HG03196 (cell line): Measurements from ENCODE around the gene CHST11.

Source experiments
- ATAC-seq: cut with Tn5 transposase; IDR thresholded peaks from one replicate; pipeline ENCODE4 v1.9.1; 2021; ENCODE audit not compliant: unreplicated experiment

Gene CHST11

GRCh38 chr12:104748356-104748755 is 291.6 kb downstream of the CHST11 start:
- ATAC-seq = no peak

DNA sequence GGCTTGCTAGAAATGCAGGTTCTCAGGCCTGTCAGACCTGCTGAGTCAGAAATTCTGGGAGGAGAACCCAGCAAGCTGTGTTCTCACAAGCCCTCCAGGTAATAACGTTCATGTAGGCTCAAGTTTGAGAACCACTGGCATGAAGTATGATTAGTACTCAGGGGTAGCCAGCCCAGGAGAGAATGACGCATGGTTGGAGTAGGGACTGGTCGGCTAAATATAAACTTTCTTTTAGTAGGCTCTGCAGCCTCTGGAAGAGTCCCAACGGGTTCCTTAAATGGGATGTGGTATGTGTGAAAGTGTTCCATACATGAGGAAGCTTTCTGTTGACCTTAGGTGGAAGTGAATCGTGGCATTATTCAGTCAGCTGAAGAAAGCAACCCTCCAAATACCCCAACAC is 292.0 kb downstream of the CHST11 start:
- ATAC-seq = no peak

DNA sequence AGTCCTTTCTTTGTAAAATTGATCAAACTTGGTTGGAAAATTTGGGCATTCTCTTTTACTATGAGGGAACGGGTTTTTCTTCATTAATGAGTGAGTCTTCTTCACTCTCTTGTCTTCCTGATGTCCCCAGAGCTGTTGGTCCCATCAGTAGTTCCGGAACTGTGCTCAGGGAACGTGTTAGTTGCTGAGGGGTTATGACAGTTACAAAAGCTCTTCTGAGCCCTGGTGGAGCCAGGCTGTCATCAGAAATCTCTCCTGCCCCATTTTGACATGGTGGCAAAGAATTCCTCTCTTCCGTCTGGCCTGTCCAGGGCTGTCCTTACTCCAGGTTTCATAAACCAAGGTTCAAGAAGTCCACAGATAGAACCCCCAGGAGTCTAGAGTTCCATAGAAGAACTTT is 292.8 kb downstream of the CHST11 start:
- no peak for ATAC-seq

DNA sequence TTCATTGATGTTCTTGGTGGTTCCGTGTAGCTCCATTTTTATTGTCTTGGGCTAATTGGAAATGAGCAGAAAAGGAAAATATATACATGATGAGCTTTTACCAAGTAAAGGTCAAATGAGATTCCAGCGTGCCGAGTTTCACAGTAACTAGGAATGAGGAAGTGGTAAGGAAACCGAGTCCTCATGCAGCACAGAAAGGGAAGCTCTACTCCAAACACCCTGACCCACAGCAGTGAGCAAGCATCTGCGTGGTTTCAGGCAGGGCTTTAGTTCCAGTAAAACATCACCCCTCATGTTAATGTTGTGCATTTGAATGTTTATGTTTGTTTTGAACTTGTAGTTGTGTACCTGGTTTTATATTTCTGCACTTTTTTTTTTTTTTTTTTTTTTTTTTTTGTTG is 293.3 kb downstream of the CHST11 start:
- ATAC-seq = peak; percentile 49

DNA sequence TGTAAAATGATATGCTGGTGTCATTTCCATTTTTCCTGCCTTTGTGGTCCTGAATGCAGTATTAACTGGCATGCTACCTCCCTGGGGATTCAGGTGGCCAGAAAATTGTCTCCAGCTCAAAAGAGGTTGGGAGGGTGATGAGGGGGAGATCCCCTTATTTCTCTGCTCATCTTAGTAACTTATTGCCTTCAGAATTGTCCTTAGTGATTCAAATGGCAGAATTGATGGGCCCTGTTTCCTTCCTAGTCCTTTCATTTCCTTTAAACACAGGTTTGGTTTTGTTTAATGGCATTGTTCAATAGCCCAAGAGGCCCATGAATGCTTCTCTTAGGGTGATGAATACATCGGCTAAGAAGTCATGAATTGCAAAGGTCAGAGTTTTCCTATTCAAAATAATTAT is 294.4 kb downstream of the CHST11 start:
- ATAC-seq = peak; percentile 31

DNA sequence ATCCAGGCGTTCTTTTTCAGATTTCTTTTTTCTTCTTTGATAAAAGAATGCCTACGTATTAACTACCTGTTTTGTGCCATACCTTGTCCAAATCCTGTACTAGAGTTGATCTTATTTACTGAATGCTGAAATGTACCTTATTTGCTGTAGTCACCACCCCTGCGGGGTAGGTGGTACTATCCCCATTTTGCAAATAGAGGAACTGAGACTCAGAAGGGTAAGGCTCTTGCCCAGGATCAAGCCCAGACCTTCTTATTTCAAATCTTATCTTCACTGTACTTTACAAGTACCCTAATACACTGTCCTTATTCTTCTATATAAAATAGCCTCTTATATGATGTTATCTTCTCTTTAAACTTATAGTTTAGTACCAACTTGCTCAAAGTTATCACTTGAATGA is 294.8 kb downstream of the CHST11 start:
- peak; percentile 74 for ATAC-seq

DNA sequence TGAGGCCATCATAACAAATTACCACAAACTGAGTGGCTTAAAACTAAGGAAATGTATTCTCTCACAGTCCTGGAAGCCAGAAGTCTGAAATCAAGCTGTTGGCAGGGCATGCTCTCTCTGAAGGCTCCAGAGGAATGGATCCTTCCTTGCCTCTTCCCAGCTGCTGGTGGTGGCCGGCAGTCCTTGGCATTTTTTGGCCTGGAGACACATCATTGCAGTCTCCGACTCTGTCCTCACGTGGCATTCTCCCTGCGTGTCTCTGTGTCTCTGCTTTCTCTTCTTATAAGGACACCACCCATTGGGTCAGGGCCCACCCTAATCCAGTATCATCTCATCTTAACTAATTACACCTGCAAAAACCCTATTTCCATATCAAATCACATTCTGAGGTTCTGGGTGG is 295.3 kb downstream of the CHST11 start:
- ATAC-seq = no peak

- ATAC-seq = no peak
Measured at GRCh38 chr12:104752881-104753280, 296.1 kb downstream of the CHST11 start.

- ATAC-seq = no peak
Measured at GRCh38 chr12:104756901-104757300, 300.2 kb downstream of the CHST11 start.

- no peak for ATAC-seq
Measured at GRCh38 chr12:104758771-104759170, 302.0 kb downstream of the CHST11 start.

DNA sequence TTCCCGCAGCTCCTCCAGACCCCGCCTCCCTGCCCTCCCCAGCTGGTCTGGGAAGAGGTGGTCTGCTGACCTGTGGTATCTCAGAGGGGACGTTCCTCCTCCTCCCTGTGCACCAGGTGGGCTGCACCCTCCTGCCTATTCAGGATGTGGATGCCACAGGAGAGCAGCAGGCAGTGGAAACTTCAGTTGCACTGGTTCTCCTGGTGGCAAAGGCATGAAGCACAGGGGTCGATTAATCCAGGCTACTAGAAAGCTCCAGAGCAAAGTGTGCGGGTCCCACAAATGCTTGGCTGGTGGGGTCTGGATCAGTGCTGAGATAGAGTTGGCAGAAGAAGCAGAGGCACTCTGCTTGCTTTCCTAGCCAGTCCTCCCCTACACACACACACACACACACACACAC is 304.3 kb downstream of the CHST11 start:
- no peak for ATAC-seq

DNA sequence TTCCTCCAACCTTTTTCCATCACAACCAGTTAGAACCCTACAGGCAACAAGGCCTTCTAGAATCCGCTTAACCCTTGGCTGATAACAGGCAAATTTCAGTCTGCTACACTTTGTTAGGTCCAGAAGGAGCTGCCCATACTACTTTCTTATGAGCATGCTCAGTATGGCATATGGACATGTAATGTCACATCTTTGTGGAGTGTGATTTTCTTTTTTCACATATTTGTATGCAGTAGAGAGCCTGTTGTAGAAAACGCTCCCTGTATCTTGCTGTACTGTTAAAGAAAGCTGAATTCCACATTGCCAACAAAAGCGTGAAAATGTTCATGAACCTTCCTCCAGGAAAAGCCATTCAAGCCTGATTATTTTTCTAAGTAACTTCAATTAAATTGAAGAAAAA is 304.9 kb downstream of the CHST11 start:
- ATAC-seq = no peak

DNA sequence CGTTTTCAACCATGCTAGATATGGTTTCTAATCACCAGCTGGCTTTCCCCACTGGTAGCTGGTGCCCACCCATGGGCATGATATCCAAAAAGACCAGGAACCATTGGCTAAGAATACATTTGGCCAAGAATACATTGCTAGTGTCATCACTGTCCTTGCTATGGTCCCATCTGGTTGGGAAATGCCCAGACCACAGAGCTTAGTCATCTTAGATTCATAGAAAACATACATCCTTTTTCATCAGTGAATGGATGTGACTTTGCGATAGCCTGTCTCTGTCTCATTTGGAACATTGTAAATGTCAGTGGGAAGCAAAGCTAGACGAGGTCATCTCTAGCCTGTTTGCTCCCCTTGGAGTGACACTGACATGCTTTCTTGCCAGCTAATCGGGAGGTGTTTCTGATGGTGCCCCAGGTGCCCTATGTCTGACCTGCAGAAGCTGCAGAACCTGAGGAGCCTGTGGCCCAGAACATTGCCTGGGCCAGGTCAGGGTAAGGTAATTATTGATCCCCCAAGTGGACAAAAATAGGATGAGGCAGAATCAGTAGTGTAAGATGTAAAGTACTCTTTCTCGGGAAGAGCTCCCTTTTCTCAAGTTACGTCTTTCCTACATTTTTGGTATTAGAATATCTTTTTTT is 306.5 kb downstream of the CHST11 start:
- no peak for ATAC-seq

DNA sequence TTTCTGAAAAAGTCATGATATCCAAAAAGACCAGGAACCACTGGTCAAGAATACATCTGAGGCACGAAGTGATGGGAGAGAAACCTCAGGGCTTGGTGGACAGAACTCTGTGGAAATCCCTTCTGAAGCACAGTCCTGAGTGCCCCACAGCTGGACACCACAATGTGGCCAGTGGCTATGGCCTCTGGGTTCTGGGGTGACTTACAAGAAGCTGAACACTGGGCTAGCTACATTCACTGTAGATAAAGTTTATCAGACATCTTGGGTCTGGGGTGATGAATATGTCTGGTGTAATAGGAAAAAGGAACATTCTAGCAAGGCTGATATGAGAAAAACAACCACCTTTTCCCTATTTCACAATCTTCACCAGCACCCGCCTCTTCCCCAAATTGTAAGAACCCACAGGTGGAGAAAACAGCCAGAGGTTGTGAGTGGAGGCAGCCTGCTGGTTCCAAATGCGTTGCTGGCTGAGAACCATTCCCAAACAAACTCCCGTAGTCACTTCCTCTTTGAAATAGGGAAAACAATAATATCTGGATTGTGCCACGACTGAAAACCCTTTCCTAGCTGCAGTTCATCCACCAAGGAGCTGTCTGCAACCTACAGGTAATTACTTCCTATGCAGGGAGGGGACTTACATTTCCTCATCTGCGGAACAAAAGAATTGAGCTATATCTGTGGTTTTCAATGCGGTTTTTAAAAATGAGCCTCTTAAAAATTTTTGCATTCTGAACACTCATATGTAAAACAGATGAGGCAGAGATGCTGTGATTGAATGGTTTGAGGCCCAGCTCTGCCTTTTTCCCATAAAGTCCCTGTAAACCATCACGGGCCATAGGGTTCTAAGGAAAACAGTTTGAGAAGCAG is 307.7 kb downstream of the CHST11 start:
- ATAC-seq = peak; percentile 36

GRCh38 chr12:104767261-104767660 is 310.5 kb downstream of the CHST11 start:
- ATAC-seq = no peak

GRCh38 chr12:104768033-104768432 is 311.3 kb downstream of the CHST11 start:
- no peak for ATAC-seq

- no peak for ATAC-seq
Measured at GRCh38 chr12:104769144-104769561, 312.4 kb downstream of the CHST11 start.

GRCh38 chr12:104772336-104772735 is 315.6 kb downstream of the CHST11 start:
- no peak for ATAC-seq

GRCh38 chr12:104775731-104776231 is 319.0 kb downstream of the CHST11 start:
- no peak for ATAC-seq

DNA sequence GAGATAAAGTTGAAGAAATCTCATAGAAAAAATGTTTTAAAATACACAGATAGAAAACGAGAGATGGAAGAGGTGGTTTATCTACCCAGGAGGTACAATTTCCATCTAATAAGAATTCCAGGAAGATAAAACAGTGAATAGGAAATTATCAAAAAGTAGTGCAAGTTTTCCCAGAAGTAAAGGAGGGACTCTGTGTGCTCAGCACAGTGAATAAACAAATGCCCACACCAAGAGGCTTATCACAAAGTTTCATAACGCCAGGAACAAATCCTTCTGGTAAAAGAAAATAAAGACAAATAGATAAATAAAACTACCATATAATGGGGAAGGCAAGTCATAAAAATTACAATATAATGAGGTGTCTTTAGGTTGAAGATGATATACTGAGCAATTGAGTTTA is 322.4 kb downstream of the CHST11 start:
- no peak for ATAC-seq

- ATAC-seq = no peak
Measured at GRCh38 chr12:104782296-104782695, 325.5 kb downstream of the CHST11 start.

DNA sequence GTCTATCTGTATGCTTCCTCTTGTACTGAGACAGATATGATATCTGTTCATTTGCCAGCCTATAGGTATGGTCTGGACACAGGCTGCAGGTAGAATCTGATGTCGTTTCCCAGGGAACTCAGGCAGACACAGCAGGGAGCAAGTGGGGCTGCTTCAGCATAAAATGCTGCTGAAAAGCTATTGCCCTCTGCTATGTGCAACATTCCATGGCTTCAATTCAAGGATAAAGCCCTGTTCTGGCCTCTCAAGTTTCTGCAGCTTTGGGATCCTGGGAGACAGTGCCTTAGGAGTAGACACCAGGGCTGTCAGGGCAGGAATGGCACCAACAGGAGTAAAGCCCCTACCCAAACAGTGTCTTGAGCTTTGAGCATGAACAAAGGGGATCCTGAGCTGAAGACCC is 327.8 kb downstream of the CHST11 start:
- ATAC-seq = no peak
